Esophagus (tissue), 2 donors: ENCODE results near the gene RASSF8. TPM values are rescaled to one million over a fixed set of nuclear protein-coding genes. Genes with fewer than 3 reads are reported as not detected.
"Not testable (repeated sequence)": the region's sequence is repeated elsewhere in the genome, so short reads cannot be mapped to it uniquely, and the experiment has no call there.

Experiments used
- H3K27ac ChIP-seq, 2 donors: one replicate each; pipeline ENCODE4 v1.5.1; 2013; ENCODE audit warnings: low read depth in 2 of 2, mild to moderate bottlenecking in 2 of 2, inconsistent platforms in 1 of 2, low read length in 1 of 2, moderate library complexity in 1 of 2
- H3K27me3 ChIP-seq, 2 donors: one replicate each; pipeline ENCODE4 v1.6.1; 2013; ENCODE audit warnings: low read length in 2 of 2, control low read depth in 1 of 2, mild to moderate bottlenecking in 1 of 2; ENCODE audit not compliant: insufficient read depth in 2 of 2, control insufficient read depth in 1 of 2
- H3K36me3 ChIP-seq, 2 donors: one replicate each; pipeline ENCODE4 v1.6.1; 2013; ENCODE audit warnings: low read length in 1 of 2; ENCODE audit not compliant: control insufficient read depth in 2 of 2, insufficient read depth in 2 of 2
- H3K4me1 ChIP-seq, 2 donors: one replicate each; pipeline ENCODE4 v1.6.1; 2013; ENCODE audit warnings: low read length in 1 of 2; ENCODE audit not compliant: control insufficient read depth in 2 of 2, insufficient read depth in 2 of 2
- H3K4me3 ChIP-seq, 2 donors: one replicate each; pipeline ENCODE4 v1.5.1; 2013; ENCODE audit warnings: low read length in 2 of 2, mild to moderate bottlenecking in 2 of 2, low read depth in 1 of 2, moderate library complexity in 1 of 2
- H3K9me3 ChIP-seq, 2 donors: one replicate each; pipeline ENCODE4 v1.6.1; 2013; ENCODE audit warnings: mild to moderate bottlenecking in 2 of 2, low read depth in 1 of 2, low read length in 1 of 2, moderate library complexity in 1 of 2; ENCODE audit not compliant: control insufficient read depth in 2 of 2, insufficient read depth in 1 of 2
- WGBS, 2 donors: extraction: QIAGEN DNeasy Blood & Tissue Kit; methylation state at CpG; one replicate each; pipeline ENCODE4 v1.1.7; 2013; 5-methylcytosine and 5-hydroxymethylcytosine counted together
- polyA plus RNA-seq, 2 donors: library from polyadenylated mRNA; stranded (reverse); fragments of 200-250 nt; gene quantifications; one replicate each; pipeline ENCODE4 v1.2.3, GENCODE V29; 2013
- donor health status: healthy with polysubstance abuse.
- donor health status: Bipolar disorder and iron deficiency.

The RASSF8 gene
- polyA plus RNA-seq, 2 donors, result 0.83 to 1.8 TPM

- no peak overlapping the region for H3K4me3 ChIP-seq
- no peaks in the 10 kb centered on the region for H3K27me3 ChIP-seq
- no peaks in the 10 kb centered on the region for H3K9me3 ChIP-seq
- H3K36me3 ChIP-seq, result no peaks in the 10 kb centered on the region
- no peak overlapping the region for H3K27ac ChIP-seq
- no peaks in the 10 kb centered on the region for H3K4me1 ChIP-seq
These were observed 85.5 kb downstream of the RASSF8 start for GRCh38 chr12:26044007-26044394.

GRCh38 chr12:26044592-26044991 lies 86.1 kb downstream of the RASSF8 start:
- WGBS, 2 donors, result 95 to 100% methylated on average over 1 of the region's 1 CpG
- no peaks in the 10 kb centered on the region for H3K36me3 ChIP-seq
- no peaks in the 10 kb centered on the region for H3K9me3 ChIP-seq
- no peaks in the 10 kb centered on the region for H3K4me1 ChIP-seq
- H3K4me3 ChIP-seq, result no peak overlapping the region
- no peak overlapping the region for H3K27ac ChIP-seq
- no peaks in the 10 kb centered on the region for H3K27me3 ChIP-seq

- Histone ChIP-seq H3K4me3 (no peak overlapping the region), H3K9me3 (no peaks in the 10 kb centered on the region), H3K4me1 (no peaks in the 10 kb centered on the region), H3K36me3 (no peaks in the 10 kb centered on the region), H3K27me3 (no peaks in the 10 kb centered on the region), H3K27ac (no peak overlapping the region)
These were observed 87.7 kb downstream of the RASSF8 start for GRCh38 chr12:26046203-26046602.

GRCh38 chr12:26046906-26047305 lies 88.4 kb downstream of the RASSF8 start:
- Histone ChIP-seq H3K9me3 (no peaks in the 10 kb centered on the region), H3K27me3 (no peaks in the 10 kb centered on the region), H3K27ac (no peak overlapping the region), H3K4me3 (no peak overlapping the region), H3K4me1 (no peaks in the 10 kb centered on the region), H3K36me3 (no peaks in the 10 kb centered on the region)
- WGBS, 2 donors, result 53 to 63% methylated on average over 1 of the region's 1 CpG

- Histone ChIP-seq H3K9me3 (no peaks in the 10 kb centered on the region), H3K27me3 (no peaks in the 10 kb centered on the region), H3K4me1 (no peaks in the 10 kb centered on the region), H3K4me3 (no peak overlapping the region), H3K27ac (no peak overlapping the region), H3K36me3 (no peaks in the 10 kb centered on the region)
- 92 to 93% methylated on average over 9 of the region's 9 CpGs for WGBS, 2 donors
These were observed 89.1 kb downstream of the RASSF8 start for GRCh38 chr12:26047401-26048226.

- H3K4me1 ChIP-seq, result no peaks in the 10 kb centered on the region
- H3K36me3 ChIP-seq, result no peaks in the 10 kb centered on the region
- H3K4me3 ChIP-seq, result no peak overlapping the region
- 76 to 79% methylated on average over 4 of the region's 4 CpGs for WGBS, 2 donors
- no peak overlapping the region for H3K27ac ChIP-seq
- H3K9me3 ChIP-seq, result no peaks in the 10 kb centered on the region
- H3K27me3 ChIP-seq, result no peaks in the 10 kb centered on the region
These were observed 94.2 kb downstream of the RASSF8 start for GRCh38 chr12:26052652-26053051.

GRCh38 chr12:26054383-26054782 lies 95.9 kb downstream of the RASSF8 start:
- Histone ChIP-seq H3K9me3 (no peaks in the 10 kb centered on the region), H3K36me3 (no peaks in the 10 kb centered on the region), H3K4me1 (no peaks in the 10 kb centered on the region), H3K4me3 (no peak overlapping the region), H3K27ac (no peak overlapping the region), H3K27me3 (no peaks in the 10 kb centered on the region)
- WGBS, 2 donors, result 81 to 84% methylated on average over 4 of the region's 4 CpGs

GRCh38 chr12:26055087-26055486 lies 96.6 kb downstream of the RASSF8 start:
- H3K4me1 ChIP-seq, result no peaks in the 10 kb centered on the region
- H3K36me3 ChIP-seq, result no peaks in the 10 kb centered on the region
- H3K9me3 ChIP-seq, result no peaks in the 10 kb centered on the region
- WGBS, 2 donors, result 87 to 88% methylated on average over 2 of the region's 2 CpGs
- H3K4me3 ChIP-seq, result no peak overlapping the region
- H3K27ac ChIP-seq, result no peak overlapping the region
- H3K27me3 ChIP-seq, result no peaks in the 10 kb centered on the region

- Histone ChIP-seq H3K36me3 (no peaks in the 10 kb centered on the region), H3K4me1 (no peaks in the 10 kb centered on the region), H3K27me3 (no peaks in the 10 kb centered on the region), H3K4me3 (no peak overlapping the region), H3K27ac (no peak overlapping the region), H3K9me3 (no peaks in the 10 kb centered on the region)
- 35 to 36% methylated on average over 1 of the region's 1 CpG for WGBS, 2 donors
These were observed 97.9 kb downstream of the RASSF8 start for GRCh38 chr12:26056335-26056734.

GRCh38 chr12:26057271-26057670 lies 98.8 kb downstream of the RASSF8 start:
- WGBS, 2 donors, result 95 to 96% methylated on average over 6 of the region's 6 CpGs
- H3K4me1 ChIP-seq, H3K9me3 ChIP-seq, H3K27ac ChIP-seq, H3K27me3 ChIP-seq, H3K4me3 ChIP-seq, H3K36me3 ChIP-seq: not testable (repeated sequence)
